Brain microvascular endothelial cell (primary cell): ENCODE measurements around the gene KCNB1.

Source experiments
- DNase-seq: peaks from one replicate; pipeline ENCODE4 v3.0.0-alpha.2; 2020
- H3K27ac ChIP-seq: fragments of 250-450 bp; sonication (Bioruptor Pico); 2 replicates; pipeline ENCODE4 v1.5.1; 2020; ENCODE audit warnings: mild to moderate bottlenecking, moderate library complexity
- H3K27me3 ChIP-seq: fragments of 250-450 bp; sonication (Bioruptor Pico); replicated peaks from 2 replicates; pipeline ENCODE4 v1.5.1; 2020; ENCODE audit warnings: mild to moderate bottlenecking
- H3K36me3 ChIP-seq: fragments of 250-450 bp; sonication (Bioruptor Pico); replicated peaks from 2 replicates; pipeline ENCODE4 v1.5.1; 2020; ENCODE audit warnings: mild to moderate bottlenecking
- H3K4me3 ChIP-seq: 2 replicates; pipeline ENCODE4 v1.5.1; 2011; ENCODE audit warnings: low read depth, mild to moderate bottlenecking, control low read depth, low read length, moderate library complexity
- in situ Hi-C: cut with HindIII; loops from 2 replicates; pipeline ENCODE4 v1.10.0; 2017; ENCODE audit warnings: low sequenced_read_pairs, low pct_ligation_motif_present
- TF ChIP-seq, protein P1 (sequence below): IDR thresholded peaks from 2 replicates; pipeline ENCODE4 v1.5.1; 2011; ENCODE audit warnings: low read depth, mild to moderate bottlenecking, moderate library complexity, low read length, control low read depth, inconsistent platforms; ENCODE audit errors: missing control alignments

Gene KCNB1

DNA sequence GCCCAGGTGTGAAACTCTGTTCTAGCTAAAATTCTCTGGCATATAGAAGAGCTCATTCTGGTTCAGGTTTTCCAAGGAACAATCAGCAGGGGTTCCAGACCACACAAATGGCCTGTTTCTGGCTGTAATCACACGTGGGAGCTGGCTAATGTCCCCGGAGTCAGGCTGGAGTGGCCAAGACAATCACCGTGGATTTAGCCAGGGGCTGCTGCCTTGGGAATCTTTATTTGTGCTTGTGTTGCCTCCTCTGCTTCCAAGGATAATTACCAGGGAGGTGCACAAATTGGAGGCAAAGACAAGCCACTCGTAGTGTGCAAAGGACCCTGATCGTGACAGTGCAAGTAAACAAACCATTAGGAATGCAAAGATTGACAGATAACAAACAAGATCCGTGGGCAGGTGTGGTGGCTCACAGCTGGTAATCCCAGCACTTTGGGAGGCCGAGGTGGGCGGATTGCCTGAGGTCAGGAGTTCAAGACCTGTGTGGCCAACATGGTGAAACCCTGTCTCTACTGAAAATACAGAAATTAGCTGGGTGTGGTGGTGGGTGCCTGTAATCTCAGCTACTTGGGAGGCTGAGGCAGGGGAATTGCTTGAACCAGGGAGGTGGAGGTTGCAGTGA is 77.3 kb downstream of the KCNB1 start:
- H3K27ac ChIP-seq = no peak overlapping the region

DNA sequence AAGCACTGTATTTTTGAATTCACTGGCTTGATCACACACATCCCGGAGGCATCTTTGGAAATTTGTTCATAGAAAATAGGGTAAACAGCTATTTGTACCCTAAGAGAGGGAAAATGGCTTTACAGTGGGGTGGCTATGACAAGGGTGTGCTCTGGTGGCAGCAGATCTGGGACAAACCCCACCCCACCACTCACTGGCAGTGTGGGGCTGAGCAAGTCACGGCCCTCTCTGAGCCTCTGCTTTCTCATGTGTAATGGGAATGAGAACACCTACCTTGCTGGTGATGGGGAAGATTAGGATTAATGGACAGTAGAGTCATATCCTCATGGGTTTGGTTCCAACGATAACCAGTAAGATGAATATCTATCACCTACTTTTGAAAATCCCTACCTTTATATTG is 78.0 kb downstream of the KCNB1 start:
- Histone ChIP-seq H3K27ac (no peak overlapping the region), H3K36me3 (no peaks in the 10 kb centered on the region), H3K27me3 (peaks cover 4% of the 10 kb centered on the region), H3K4me3 (no peak overlapping the region)
- in situ Hi-C loops = no loop called here
- DNase-seq = no peak
- TF ChIP-seq, protein P1, sequence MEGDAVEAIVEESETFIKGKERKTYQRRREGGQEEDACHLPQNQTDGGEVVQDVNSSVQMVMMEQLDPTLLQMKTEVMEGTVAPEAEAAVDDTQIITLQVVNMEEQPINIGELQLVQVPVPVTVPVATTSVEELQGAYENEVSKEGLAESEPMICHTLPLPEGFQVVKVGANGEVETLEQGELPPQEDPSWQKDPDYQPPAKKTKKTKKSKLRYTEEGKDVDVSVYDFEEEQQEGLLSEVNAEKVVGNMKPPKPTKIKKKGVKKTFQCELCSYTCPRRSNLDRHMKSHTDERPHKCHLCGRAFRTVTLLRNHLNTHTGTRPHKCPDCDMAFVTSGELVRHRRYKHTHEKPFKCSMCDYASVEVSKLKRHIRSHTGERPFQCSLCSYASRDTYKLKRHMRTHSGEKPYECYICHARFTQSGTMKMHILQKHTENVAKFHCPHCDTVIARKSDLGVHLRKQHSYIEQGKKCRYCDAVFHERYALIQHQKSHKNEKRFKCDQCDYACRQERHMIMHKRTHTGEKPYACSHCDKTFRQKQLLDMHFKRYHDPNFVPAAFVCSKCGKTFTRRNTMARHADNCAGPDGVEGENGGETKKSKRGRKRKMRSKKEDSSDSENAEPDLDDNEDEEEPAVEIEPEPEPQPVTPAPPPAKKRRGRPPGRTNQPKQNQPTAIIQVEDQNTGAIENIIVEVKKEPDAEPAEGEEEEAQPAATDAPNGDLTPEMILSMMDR = no peak

More for the DNA sequence above, 77.3 kb downstream of the KCNB1 start:
- H3K4me3 ChIP-seq = no peak overlapping the region
- peaks cover 4% of the 10 kb centered on the region for H3K27me3 ChIP-seq
- TF ChIP-seq, protein P1 = no peak
- DNase-seq = no peak
- H3K36me3 ChIP-seq = no peaks in the 10 kb centered on the region
- in situ Hi-C loops = no loop called here

DNA sequence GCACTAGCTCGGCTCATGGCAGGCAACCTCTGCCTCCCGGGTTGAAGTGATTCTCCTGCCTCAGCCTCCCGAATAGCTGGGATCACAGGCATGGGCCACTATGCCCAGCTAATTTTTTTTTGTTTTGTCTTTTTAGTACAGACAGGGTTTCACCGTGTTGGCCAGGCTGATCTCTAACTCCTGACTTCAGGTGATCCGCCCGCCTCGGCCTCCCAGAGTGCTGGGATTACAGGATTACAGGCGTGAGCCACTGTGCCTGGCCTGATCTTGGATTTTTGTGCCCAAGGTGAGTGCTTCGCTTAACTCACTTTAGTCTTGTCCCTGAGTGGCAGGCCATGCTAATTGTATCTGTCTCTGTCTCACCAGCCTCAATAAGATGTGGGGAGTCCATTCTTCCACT is 78.6 kb downstream of the KCNB1 start:
- DNase-seq = no peak
- in situ Hi-C loops = no loop called here
- TF ChIP-seq, protein P1 = no peak
- no peak overlapping the region for H3K4me3 ChIP-seq
- no peaks in the 10 kb centered on the region for H3K36me3 ChIP-seq
- peaks cover 4% of the 10 kb centered on the region for H3K27me3 ChIP-seq
- no peak overlapping the region for H3K27ac ChIP-seq

DNA sequence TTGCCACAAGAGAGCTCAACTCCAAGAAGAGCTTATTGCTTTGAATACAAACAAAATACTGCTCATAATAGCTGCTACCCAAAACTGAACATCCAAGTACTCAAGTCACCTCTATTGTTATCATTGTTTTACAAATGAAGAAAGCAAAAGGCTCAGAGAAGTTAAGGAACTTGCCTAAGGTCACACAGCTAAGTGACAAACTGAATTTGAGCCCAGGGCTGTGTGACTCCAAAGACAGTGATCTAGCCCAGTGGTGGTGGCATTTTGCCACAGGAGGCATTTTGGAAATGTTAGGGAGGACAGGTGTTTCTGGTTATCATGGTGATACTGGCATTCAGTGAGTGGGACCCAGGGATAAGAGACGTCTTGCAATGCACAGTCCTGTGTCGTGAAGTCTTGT is 79.5 kb downstream of the KCNB1 start:
- in situ Hi-C loops = no loop called here
- H3K27ac ChIP-seq = no peak overlapping the region
- no peak for DNase-seq
- H3K4me3 ChIP-seq = no peak overlapping the region
- H3K36me3 ChIP-seq = no peaks in the 10 kb centered on the region
- TF ChIP-seq, protein P1 = no peak
- peaks cover 4% of the 10 kb centered on the region for H3K27me3 ChIP-seq

DNA sequence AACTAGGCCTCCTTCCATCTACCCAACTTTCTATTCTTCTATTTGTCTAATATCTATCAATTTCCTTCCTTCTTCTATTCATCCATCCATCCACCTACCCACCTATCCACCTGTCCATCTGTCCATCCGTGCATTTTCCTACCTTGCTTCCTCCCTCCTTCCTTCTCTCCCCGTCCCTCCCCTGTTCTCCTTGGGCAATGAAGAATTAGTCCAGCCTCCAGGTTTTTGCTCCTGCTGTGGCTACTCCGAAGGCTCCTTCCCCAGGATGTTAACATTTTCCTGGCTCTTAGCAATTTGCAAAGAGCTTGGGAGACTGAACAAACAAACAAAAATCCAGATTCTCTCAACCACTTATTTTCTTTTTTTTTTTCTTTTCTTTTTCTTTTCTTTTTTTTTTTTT is 81.6 kb downstream of the KCNB1 start:
- TF ChIP-seq, protein P1 = no peak
- Histone ChIP-seq H3K27ac (no peak overlapping the region), H3K4me3 (no peak overlapping the region), H3K36me3 (no peaks in the 10 kb centered on the region), H3K27me3 (peaks cover 4% of the 10 kb centered on the region)
- in situ Hi-C loops = no loop called here
- no peak for DNase-seq

DNA sequence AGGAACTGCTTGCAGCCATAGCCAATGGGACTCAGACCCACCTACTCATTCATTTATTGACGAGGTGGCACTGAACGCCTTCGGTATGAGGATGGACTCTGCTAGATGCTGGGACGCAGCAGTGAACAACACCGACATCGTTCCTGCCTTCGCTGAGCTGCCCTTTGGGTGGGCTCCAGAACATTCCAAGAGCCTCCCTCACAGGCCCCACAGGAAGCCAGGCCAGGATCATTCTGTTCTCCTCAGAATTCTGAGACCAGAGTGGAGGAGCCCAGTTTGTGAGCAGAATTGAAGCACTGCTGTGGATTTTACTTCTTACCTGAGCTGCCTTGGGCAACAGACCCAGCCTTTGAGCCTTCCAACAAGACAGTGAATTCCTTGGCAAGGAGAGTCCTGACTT is 82.1 kb downstream of the KCNB1 start:
- Histone ChIP-seq H3K36me3 (no peaks in the 10 kb centered on the region), H3K27ac (no peak overlapping the region), H3K27me3 (peaks cover 3% of the 10 kb centered on the region), H3K4me3 (no peak overlapping the region)
- TF ChIP-seq, protein P1 = no peak
- DNase-seq = no peak
- in situ Hi-C loops = no loop called here
